ENCODE results near the gene HAO1. TPM values are rescaled to one million over a fixed set of nuclear protein-coding genes. Genes with fewer than 3 reads are reported as not detected.
"Not testable (repeated sequence)": the region's sequence is repeated elsewhere in the genome, so short reads cannot be mapped to it uniquely, and the experiment has no call there.

Gene HAO1
- total RNA-seq, 2 experiments from 2014 or later, result not detected

DNA sequence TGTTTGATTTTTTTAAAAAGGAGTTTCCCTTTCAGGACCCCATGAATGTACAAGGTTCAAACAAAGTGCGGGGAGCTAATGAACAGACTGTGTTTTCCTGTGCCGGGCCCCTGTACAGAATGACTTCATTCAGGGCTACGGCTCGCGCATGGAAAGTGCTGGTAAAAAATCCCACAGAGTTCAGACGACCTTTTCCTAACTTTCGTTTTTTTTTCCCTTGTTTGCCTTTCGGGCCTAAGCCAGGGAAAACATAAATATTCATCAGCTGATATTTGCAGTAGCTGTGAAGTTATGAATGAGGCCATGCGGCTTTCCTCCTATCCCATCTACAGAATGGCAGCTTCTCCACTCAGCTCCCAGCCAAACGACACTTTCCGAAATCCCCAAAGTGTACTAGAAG lies 74.0 kb downstream of the HAO1 start:
- no peak for ATAC-seq
- Mint-ChIP-seq H3K4me3 (no peak overlapping the region), H3K4me1 (no peaks in the 10 kb centered on the region), H3K27ac (no peak overlapping the region), H3K9me3 (ENCODE audit: low read depth) (no peaks in the 10 kb centered on the region), H3K36me3 (no peaks in the 10 kb centered on the region), H3K27me3 (peaks cover 3% of the 10 kb centered on the region)
- DNase-seq, result no peak
- CTCF ChIA-PET, result no interaction called here

DNA sequence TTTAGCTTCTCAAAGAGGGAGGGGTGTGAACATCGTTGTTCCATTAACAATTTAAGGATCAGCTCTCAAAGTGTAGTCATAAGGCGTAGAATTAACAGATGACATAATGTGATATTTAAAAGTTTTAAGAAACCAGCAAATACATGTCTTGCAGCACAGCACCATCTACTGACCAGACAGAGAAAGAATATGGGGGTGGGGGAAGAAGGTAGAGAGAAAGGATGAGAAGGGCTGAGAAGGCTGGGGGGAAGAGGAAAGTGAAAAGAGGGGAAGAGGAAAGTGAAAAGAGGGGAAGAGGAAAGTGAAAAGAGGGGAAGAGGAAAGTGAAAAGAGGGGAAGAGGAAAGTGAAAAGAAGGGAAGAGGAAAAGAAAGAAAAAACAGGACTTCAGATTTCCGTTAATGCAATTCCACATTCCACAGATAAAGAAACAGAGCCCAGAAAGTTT lies 80.9 kb downstream of the HAO1 start:
- Mint-ChIP-seq H3K4me3 (no peak overlapping the region), H3K27me3 (peaks cover 3% of the 10 kb centered on the region), H3K36me3 (no peaks in the 10 kb centered on the region), H3K27ac (no peak overlapping the region), H3K9me3 (ENCODE audit: low read depth) (no peaks in the 10 kb centered on the region), H3K4me1 (peaks cover 3% of the 10 kb centered on the region)
- ATAC-seq (no peak), DNase-seq (no peak)
- CTCF ChIA-PET, result no interaction called here

DNA sequence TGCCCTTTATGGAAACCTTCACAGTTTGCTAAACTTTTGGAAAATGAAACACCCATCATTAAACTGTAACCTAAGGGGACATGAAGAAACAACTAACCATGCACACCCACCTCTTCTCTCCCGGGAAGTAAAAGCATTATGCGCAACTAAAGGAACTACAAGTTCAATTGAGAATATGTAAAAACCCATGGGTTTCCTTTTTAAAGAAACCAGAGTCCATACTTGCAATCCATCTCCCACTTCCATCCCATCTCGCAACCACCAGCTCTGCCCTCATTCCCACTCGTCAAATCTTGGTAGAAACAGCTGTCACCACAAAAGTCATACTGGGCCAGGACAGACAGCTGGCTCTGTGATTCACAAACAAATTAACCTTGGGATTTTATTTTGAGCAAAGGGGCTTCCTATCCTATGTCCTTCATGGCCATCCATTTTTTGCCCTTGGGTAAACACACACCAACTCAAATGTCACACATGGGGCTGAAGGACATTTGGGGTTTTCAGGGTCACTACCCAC lies 81.5 kb downstream of the HAO1 start:
- Mint-ChIP-seq H3K4me3 (no peak overlapping the region), H3K36me3 (no peaks in the 10 kb centered on the region), H3K27me3 (peaks cover 3% of the 10 kb centered on the region), H3K9me3 (ENCODE audit: low read depth) (no peaks in the 10 kb centered on the region), H3K27ac (no peak overlapping the region), H3K4me1 (peaks cover 3% of the 10 kb centered on the region)
- DNase-seq (no peak), ATAC-seq (no peak)
- CTCF ChIA-PET, result no interaction called here

DNA sequence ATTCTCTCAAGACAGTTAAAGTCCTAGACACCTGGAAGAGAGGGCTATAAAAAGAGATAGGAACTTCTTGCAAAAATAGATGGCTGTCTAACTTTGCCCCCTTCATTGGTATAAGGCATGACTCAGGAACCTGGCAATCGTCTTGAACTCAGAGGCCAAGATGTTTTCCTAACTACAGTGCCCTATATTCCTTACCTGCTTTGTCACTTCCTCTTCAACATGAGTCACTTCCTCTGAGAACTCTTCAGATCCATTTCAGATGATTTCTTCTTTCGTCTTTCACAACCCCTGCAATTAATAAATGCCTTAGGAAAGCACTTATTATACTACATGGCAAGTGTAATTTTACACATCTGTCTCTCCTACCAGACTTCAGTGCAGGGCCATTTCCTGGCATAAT lies 83.5 kb downstream of the HAO1 start:
- Mint-ChIP-seq H3K9me3 (ENCODE audit: low read depth) (no peaks in the 10 kb centered on the region), H3K36me3 (no peaks in the 10 kb centered on the region), H3K27ac (no peak overlapping the region), H3K27me3 (peaks cover 3% of the 10 kb centered on the region), H3K4me3 (no peak overlapping the region), H3K4me1 (peaks cover 3% of the 10 kb centered on the region)
- no peak for ATAC-seq
- DNase-seq, result no peak
- CTCF ChIA-PET, result no interaction called here

DNA sequence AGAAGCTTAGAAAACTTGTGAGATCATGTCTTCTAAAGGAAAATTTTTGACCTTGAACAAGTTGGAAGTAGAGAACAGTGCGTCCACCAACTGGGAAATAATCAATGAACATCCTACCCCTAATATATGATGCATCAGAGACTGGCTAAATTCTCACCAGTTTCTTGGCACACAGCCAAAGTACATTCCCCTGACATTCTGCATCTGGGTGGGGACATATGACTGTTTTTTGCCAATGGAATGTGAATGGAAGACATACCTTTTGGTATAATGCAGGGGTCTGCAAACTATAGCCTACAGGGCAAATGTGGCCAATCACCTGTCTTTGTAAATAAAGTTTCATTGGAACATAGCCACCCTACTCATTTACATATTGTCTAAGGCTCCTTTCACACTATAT lies 84.7 kb downstream of the HAO1 start:
- peaks cover 3% of the 10 kb centered on the region for H3K4me1 Mint-ChIP-seq
- H3K27me3 Mint-ChIP-seq, result peaks cover 3% of the 10 kb centered on the region
- no peak for DNase-seq
- no peaks in the 10 kb centered on the region for H3K9me3 Mint-ChIP-seq (ENCODE audit: low read depth)
- no peak for ATAC-seq
- CTCF ChIA-PET, result no interaction called here
- H3K36me3 Mint-ChIP-seq, result no peaks in the 10 kb centered on the region
- no peak overlapping the region for H3K4me3 Mint-ChIP-seq
- no peak overlapping the region for H3K27ac Mint-ChIP-seq

DNA sequence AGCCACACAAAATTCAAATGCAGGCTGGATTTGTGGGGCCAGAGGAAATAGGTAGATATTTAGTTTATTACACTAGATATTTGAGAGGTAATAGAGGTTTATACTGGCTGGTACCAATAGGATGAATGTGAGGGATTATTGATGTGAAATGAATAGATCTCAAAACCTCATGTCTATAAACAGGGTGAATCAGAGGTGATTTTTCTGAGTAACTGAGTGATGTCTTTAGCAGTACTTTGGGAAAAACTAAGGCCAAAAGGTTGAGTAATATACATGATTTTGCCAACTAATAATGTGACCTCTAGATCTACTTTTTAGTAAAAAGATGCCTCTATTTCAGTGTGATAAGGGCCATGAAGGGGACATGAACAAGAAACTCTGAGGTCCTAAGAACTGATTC lies 86.8 kb downstream of the HAO1 start:
- ATAC-seq, result no peak
- no peaks in the 10 kb centered on the region for H3K9me3 Mint-ChIP-seq (ENCODE audit: low read depth)
- no peak for DNase-seq

DNA sequence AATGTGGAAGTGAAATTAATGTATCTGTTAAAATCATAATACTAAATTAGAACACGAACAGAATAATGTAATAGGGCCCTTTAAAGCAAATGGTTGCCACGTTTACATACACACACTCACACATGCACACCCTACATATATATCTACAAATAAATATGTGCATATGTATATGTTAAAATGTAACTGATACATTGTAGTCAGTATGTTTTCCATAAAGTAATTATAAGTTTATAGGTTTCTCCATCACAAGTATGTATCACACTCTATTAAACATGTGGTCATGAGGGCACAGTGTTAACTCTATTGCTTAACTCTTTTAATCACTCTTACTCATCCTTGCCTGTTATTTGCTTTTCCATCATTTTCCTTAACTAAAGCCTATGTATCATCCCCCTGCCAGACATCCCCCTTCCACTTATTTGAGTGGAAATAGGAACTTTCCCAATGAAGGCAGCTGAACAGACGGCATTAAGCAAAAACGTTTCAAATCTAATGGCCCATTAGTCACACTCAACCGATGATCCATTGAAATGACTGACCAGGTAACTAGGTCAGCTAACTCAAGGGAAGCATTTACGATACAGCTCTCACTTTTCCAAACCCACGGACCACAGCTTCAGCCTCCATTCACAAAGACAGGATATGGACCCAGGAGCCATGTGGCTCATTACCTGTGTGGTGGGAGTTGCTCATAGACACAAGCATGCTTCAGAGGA lies 89.3 kb downstream of the HAO1 start:
- ATAC-seq (no peak), DNase-seq (no peak)
- no peaks in the 10 kb centered on the region for H3K36me3 Mint-ChIP-seq
- H3K9me3 Mint-ChIP-seq (ENCODE audit: low read depth), result no peaks in the 10 kb centered on the region
- no peaks in the 10 kb centered on the region for H3K4me1 Mint-ChIP-seq
- no peak overlapping the region for H3K4me3 Mint-ChIP-seq
- CTCF ChIA-PET, result no interaction called here
- no peaks in the 10 kb centered on the region for H3K27me3 Mint-ChIP-seq
- no peak overlapping the region for H3K27ac Mint-ChIP-seq

More for the DNA sequence above, 86.8 kb downstream of the HAO1 start:
- Mint-ChIP-seq H3K4me3 (no peak overlapping the region), H3K27me3 (peaks cover 3% of the 10 kb centered on the region), H3K36me3 (no peaks in the 10 kb centered on the region), H3K4me1 (peaks cover 3% of the 10 kb centered on the region), H3K27ac (no peak overlapping the region)
- CTCF ChIA-PET, result no interaction called here

DNA sequence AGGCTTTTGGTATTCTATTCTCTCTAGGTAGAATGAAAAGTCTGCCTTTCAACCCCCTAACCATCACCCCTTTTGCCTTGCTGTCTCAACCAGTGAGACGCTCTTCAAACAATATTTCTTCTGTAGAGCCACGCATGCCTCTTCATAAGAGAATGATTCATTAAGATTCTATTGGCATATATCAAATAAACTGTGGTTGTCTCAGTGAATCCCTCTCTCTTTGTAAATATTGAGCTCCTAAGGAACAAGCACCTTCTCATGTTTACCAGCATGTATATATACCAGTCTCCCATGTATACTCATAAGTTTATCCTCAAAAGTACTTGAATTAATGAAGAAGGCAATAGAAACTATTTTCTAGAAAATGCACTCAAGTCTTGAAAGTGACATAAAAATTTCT lies 90.6 kb downstream of the HAO1 start:
- Mint-ChIP-seq H3K4me1 (no peaks in the 10 kb centered on the region), H3K27ac (no peak overlapping the region), H3K36me3 (no peaks in the 10 kb centered on the region), H3K4me3 (no peak overlapping the region), H3K9me3 (ENCODE audit: low read depth) (no peaks in the 10 kb centered on the region), H3K27me3 (no peaks in the 10 kb centered on the region)
- no peak for DNase-seq
- no peak for ATAC-seq
- CTCF ChIA-PET, result no interaction called here

DNA sequence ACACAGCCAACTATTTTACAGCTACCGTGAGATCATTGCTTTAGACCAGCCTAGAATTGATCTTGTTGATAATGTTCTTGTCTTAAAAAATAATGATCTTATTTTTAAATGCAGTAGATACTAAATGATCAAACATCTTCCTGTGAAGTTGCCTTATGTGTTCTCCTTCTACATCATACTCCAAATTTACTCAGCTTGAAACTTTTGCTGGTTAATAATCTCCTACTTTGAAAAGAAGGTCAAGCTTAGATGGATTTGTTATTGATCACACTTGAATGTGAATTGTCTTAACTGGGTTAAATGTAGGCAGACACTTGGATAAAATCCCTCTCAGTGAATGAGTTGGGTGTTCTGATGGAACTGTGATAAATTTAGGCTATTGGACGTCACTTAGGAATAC lies 91.9 kb downstream of the HAO1 start:
- DNase-seq (no peak), ATAC-seq (no peak)
- H3K4me1 Mint-ChIP-seq, result no peaks in the 10 kb centered on the region
- H3K9me3 Mint-ChIP-seq (ENCODE audit: low read depth), result no peaks in the 10 kb centered on the region
- H3K36me3 Mint-ChIP-seq, result no peaks in the 10 kb centered on the region
- no peaks in the 10 kb centered on the region for H3K27me3 Mint-ChIP-seq
- H3K4me3 Mint-ChIP-seq, result no peak overlapping the region
- CTCF ChIA-PET, result no interaction called here
- no peak overlapping the region for H3K27ac Mint-ChIP-seq

DNA sequence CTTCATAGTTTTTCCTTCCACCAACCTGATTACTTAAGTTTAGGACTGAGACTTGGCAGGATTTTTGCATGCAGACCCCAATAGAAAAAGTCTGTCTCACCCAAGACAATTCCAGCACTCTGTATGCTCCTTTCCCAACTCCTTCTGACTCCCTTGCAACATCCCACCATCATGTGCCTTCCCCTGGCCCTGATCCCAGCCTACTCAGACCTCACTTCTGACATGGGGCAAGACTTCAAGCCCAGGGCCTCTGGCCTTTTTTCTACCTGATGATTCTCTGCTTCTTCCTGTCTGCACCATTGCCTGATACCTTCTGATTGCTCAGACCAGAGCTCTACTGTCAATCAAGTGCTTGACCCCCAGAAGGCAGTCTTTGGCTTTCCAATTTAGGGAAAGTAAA lies 96.6 kb downstream of the HAO1 start:
- CTCF ChIA-PET, result no interaction called here
- Mint-ChIP-seq H3K4me1 (no peaks in the 10 kb centered on the region), H3K9me3 (ENCODE audit: low read depth) (no peaks in the 10 kb centered on the region), H3K27me3 (no peaks in the 10 kb centered on the region), H3K4me3 (no peak overlapping the region), H3K27ac (no peak overlapping the region), H3K36me3 (no peaks in the 10 kb centered on the region)
- DNase-seq (no peak), ATAC-seq (no peak)

DNA sequence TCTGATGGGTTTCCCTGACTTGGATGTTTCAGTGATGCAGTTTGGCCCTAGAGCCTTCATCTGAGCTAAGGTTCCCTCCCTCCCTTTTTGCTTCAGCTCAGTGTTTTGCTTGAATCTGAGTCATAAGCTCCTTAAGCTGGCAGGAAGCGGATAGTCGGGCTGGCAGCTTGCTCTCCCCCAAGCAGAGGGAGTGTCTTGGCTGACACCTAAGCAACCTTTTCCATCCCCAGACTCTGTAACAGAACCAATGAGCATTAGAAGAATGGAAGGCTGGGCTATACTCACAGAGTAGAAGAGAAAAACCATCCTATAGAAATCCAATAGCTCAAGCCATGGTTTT lies 98.3 kb downstream of the HAO1 start:
- ATAC-seq, result no peak
- Mint-ChIP-seq H3K27me3 (no peaks in the 10 kb centered on the region), H3K4me1 (no peaks in the 10 kb centered on the region), H3K4me3 (no peak overlapping the region), H3K27ac (no peak overlapping the region), H3K9me3 (ENCODE audit: low read depth) (no peaks in the 10 kb centered on the region), H3K36me3 (no peaks in the 10 kb centered on the region)
- no peak for DNase-seq
- CTCF ChIA-PET, result no interaction called here

DNA sequence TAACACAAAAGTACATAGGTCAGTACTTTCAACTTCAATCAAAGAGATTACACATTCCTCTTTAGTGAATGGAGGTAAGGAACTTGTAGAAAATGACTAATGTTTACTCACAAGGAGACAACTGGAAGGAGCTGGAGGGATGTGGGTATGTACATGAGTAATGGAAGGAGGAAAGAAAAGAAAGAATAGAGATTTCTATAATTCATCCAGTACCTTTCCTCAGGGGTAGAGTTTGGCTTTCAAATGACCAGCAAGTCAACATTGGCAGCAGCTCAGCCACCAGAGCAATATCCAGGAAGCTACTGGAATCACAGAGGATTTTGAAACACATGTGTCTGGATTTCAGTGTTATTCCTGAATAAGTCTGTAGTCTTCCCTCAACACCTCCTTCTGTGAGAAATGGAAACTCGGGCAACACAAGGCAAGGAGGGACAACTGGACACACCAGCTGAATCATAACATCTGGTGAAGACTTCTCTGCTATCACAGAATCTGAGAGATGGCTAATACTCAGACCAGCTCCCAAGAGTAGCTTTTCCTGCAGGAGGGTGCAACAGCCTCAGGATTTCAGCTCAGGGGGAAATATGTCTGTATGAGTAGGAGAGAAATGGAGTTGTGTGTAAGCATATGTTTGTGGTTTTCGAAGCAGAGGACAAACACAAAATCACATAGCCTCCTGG lies 98.8 kb downstream of the HAO1 start:
- DNase-seq (no peak), ATAC-seq (no peak)
- H3K4me1 Mint-ChIP-seq, result no peaks in the 10 kb centered on the region
- H3K4me3 Mint-ChIP-seq, result no peak overlapping the region
- no peaks in the 10 kb centered on the region for H3K9me3 Mint-ChIP-seq (ENCODE audit: low read depth)
- no peaks in the 10 kb centered on the region for H3K27me3 Mint-ChIP-seq
- H3K36me3 Mint-ChIP-seq, result no peaks in the 10 kb centered on the region
- no peak overlapping the region for H3K27ac Mint-ChIP-seq
- CTCF ChIA-PET, result no interaction called here

DNA sequence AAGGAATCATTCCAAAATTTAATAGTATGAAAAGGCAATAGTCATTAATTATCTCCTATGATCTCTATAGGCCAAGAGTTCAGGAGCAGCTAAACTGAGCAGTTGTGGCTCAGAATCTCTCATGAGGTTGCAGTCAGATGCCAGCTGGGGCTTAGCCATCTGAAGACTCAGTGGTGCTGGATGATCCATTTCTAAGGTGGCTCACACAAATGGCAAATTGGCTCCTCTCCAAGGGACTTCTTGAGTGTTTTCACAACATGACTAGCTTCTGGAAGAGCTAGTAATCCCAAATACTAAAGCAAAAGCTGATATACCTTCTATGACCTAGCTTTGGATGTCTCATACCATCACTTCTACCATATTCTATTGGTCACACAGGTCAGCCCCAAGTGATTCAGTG lies 104.2 kb downstream of the HAO1 start:
- Mint-ChIP-seq H3K27ac (no peak overlapping the region), H3K9me3 (ENCODE audit: low read depth) (peaks cover 4% of the 10 kb centered on the region), H3K36me3 (no peaks in the 10 kb centered on the region), H3K4me1 (no peaks in the 10 kb centered on the region), H3K27me3 (no peaks in the 10 kb centered on the region), H3K4me3 (no peak overlapping the region)
- ATAC-seq (no peak), DNase-seq (no peak)
- CTCF ChIA-PET, result no interaction called here

DNA sequence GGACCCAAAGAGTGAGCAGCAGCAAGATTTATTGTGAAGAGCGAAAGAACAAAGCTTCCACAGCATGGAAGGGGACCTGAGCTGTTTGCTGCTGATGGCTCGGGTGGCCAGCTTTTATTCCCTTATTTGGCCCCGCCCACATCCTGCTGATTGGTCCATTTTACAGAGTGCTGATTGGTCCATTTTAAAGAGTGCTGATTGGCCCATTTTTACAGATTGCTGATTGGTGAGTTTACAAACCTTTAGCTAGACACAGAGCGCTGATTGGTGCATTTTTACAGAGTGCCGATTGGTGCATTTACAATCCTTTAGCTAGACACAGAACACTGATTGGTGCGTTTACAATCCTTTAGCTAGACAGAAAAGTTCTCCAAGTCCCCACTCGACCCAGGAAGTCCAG lies 105.8 kb downstream of the HAO1 start:
- H3K27me3 Mint-ChIP-seq; DNase-seq; H3K4me1 Mint-ChIP-seq; CTCF ChIA-PET; H3K4me3 Mint-ChIP-seq; H3K9me3 Mint-ChIP-seq (ENCODE audit: low read depth); H3K36me3 Mint-ChIP-seq; H3K27ac Mint-ChIP-seq; ATAC-seq: not testable (repeated sequence)
